Measurements from ENCODE around the gene OXNAD1. TPM values are rescaled to one million over a fixed set of nuclear protein-coding genes. Genes with fewer than 3 reads are reported as not detected.

Gene OXNAD1
- total RNA-seq, 1 experiment from 2014 or later = 27.6 TPM

GRCh38 chr3:16325850-16326249 is 60.8 kb downstream of the OXNAD1 start:
- POLR2A ChIA-PET = no interaction called here

GRCh38 chr3:16326724-16327349 is 61.8 kb downstream of the OXNAD1 start:
- no peak for TF ChIP-seq CTCF (IDR thresholded peaks at IDR 0.05; ENCODE audit: unreplicated experiment)
- no peak overlapping the region for H3K4me3 Mint-ChIP-seq (ENCODE audit: unreplicated experiment)
- BruUV-seq (replicated peaks) = no TSS peak
- ChIA-PET POLR2A (no interaction called here), CTCF (interaction anchor here (0.6 kb wide), 1 partner anchor 23 kb away, joined by 3 read pairs; no protein-coding TSS in a partner anchor)
- no peak overlapping the region for H3K27ac Mint-ChIP-seq (ENCODE audit: low read depth, unreplicated experiment)
- intact Hi-C loops (cut with micrococcal nuclease) = no loop called here
- H3K9me3 Mint-ChIP-seq (ENCODE audit: unreplicated experiment) = peaks cover 7% of the 10 kb centered on the region
- H3K27me3 Mint-ChIP-seq (ENCODE audit: insufficient read depth, unreplicated experiment) = no peaks in the 10 kb centered on the region
- no peaks in the 10 kb centered on the region for H3K4me1 Mint-ChIP-seq (ENCODE audit: insufficient read depth, unreplicated experiment)
- DNase-seq (ENCODE audit: unreplicated experiment) = no peak
- no peaks in the 10 kb centered on the region for H3K36me3 Mint-ChIP-seq (ENCODE audit: insufficient read depth, unreplicated experiment)

More at GRCh38 chr3:16325850-16326249, 60.8 kb downstream of the OXNAD1 start:
- Mint-ChIP-seq H3K4me1 (ENCODE audit: insufficient read depth, unreplicated experiment) (no peaks in the 10 kb centered on the region), H3K27me3 (ENCODE audit: insufficient read depth, unreplicated experiment) (no peaks in the 10 kb centered on the region), H3K9me3 (ENCODE audit: unreplicated experiment) (no peaks in the 10 kb centered on the region), H3K36me3 (ENCODE audit: insufficient read depth, unreplicated experiment) (no peaks in the 10 kb centered on the region), H3K27ac (ENCODE audit: low read depth, unreplicated experiment) (no peak overlapping the region), H3K4me3 (ENCODE audit: unreplicated experiment) (no peak overlapping the region)
- intact Hi-C loops (cut with micrococcal nuclease) = no loop called here
- no TSS peak for BruUV-seq (replicated peaks)
- no peak for TF ChIP-seq CTCF (IDR thresholded peaks at IDR 0.05; ENCODE audit: unreplicated experiment)
- CTCF ChIA-PET = no interaction called here
- no peak for DNase-seq (ENCODE audit: unreplicated experiment)

DNA sequence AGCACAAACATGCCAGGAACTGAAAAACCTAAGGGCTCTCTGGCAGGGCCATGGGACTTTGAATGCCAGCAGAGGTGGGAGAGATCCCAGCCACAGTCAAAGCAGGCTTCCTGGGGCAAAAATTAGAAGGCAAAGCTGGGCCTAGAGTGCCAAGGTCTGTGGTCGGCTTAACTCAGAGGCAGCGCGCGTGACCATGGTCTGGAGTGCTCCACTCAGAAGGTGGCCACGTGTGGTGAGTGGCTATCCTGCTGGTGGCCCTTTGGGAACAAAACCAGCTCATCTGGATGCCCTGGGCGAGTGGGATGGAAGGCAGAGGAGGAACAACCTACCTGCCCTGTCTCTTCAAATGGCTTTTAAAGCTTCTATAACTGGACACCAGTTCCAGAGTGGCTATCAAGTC is 63.1 kb downstream of the OXNAD1 start:
- BruUV-seq (replicated peaks) = no TSS peak

More for the DNA sequence above, 63.1 kb downstream of the OXNAD1 start:
- Mint-ChIP-seq H3K4me1 (ENCODE audit: insufficient read depth, unreplicated experiment) (no peaks in the 10 kb centered on the region), H3K9me3 (ENCODE audit: unreplicated experiment) (peaks cover 19% of the 10 kb centered on the region), H3K27ac (ENCODE audit: low read depth, unreplicated experiment) (no peak overlapping the region), H3K36me3 (ENCODE audit: insufficient read depth, unreplicated experiment) (no peaks in the 10 kb centered on the region), H3K27me3 (ENCODE audit: insufficient read depth, unreplicated experiment) (no peaks in the 10 kb centered on the region), H3K4me3 (ENCODE audit: unreplicated experiment) (no peak overlapping the region)
- ChIA-PET POLR2A (no interaction called here), CTCF (interaction anchor here (0.7 to 2.6 kb wide), 2 partner anchors 8 to 177 kb away, joined by 3 to 7 read pairs; no protein-coding TSS in a partner anchor)
- intact Hi-C loops (cut with micrococcal nuclease) = no loop called here
- DNase-seq (ENCODE audit: unreplicated experiment) = no peak
- no peak for TF ChIP-seq CTCF (IDR thresholded peaks at IDR 0.05; ENCODE audit: unreplicated experiment)

Measured in MCF 10A (cell line).